GM12878 (cell line): Measurements from ENCODE around the gene ZDHHC11. TPM values are rescaled to one million over a fixed set of nuclear protein-coding genes. Genes with fewer than 3 reads are reported as not detected.

Experiments
- ATAC-seq: fragments of 200-7000 bp; cut with Tn5 transposase; 3 replicates; pipeline ENCODE4 v1.9.1; 2020; ENCODE audit warnings: mild to moderate bottlenecking, moderate library complexity
- BruUV-seq: library from RNA; stranded (reverse); fragments of 400-500 nt; replicated peaks from 2 replicates; lab custom pipeline; 2021; lab: Mats Ljungman, UMichigan
- CTCF ChIA-PET: fragments of 300-600 bp; sonication (Branson Sonifier 250); formaldehyde crosslinking; extraction: SDS; loops from one replicate; lab custom pipeline; 2021; ENCODE audit warnings: inconsistent platforms; lab: Yijun Ruan, JAX
- POLR2A ChIA-PET: fragments of 350-600 bp; formaldehyde crosslinking; extraction: SDS; loops from one replicate; lab custom pipeline; 2021; ENCODE audit warnings: inconsistent platforms; lab: Charles Lee
- RAD21 ChIA-PET: fragments of 300-600 bp; sonication (Branson Sonifier 250); formaldehyde crosslinking; loops from one replicate; lab custom pipeline; 2023; ENCODE audit warnings: antibody characterized with exemption; ENCODE audit not compliant: unreplicated experiment; lab: Charles Lee
- SMC1A ChIA-PET: fragments of 300-600 bp; sonication (Branson Sonifier 250); formaldehyde crosslinking; loops from one replicate; lab custom pipeline; 2023; ENCODE audit not compliant: unreplicated experiment, uncharacterized antibody; lab: Charles Lee
- DNase-seq: peaks from one replicate; pipeline ENCODE4 v3.0.0-alpha.2; 2011; ENCODE audit warnings: low read depth, low spot score
- FAIRE-seq: peaks from 3 replicates; lab custom pipeline; 2011; peaks lifted over from hg19 to GRCh38; lab: Jason Lieb, UNC
- H2AFZ ChIP-seq: 2 replicates; pipeline ENCODE4 v1.6.0; 2011; ENCODE audit warnings: low read depth, low read length, control low read depth; ENCODE audit not compliant: control insufficient read depth
- H3K27ac ChIP-seq: 2 replicates; pipeline ENCODE4 v1.5.1; 2011; ENCODE audit warnings: control low read depth; ENCODE audit not compliant: control insufficient read depth, insufficient read depth
- H3K27me3 ChIP-seq, 2 experiments: replicated peaks in 1 of 2; 2 replicates each; pipeline versions ENCODE4 v1.6.0 to v1.6.1; 2011; ENCODE audit warnings: low read length in 1 of 2; ENCODE audit not compliant: control insufficient read depth in 2 of 2, insufficient read depth in 2 of 2
- H3K36me3 ChIP-seq, 2 experiments: 2 replicates each; pipeline ENCODE4 v1.5.1; 2011; ENCODE audit warnings: low read length in 1 of 2; ENCODE audit not compliant: control insufficient read depth in 2 of 2, insufficient read depth in 2 of 2
- H3K4me1 ChIP-seq: 2 replicates; pipeline ENCODE4 v1.6.1; 2011; ENCODE audit warnings: mild to moderate bottlenecking, low read length, moderate library complexity, mixed read lengths; ENCODE audit not compliant: control insufficient read depth, insufficient read depth
- H3K4me2 ChIP-seq: 2 replicates; pipeline ENCODE4 v1.6.0; 2011; ENCODE audit warnings: control low read depth; ENCODE audit not compliant: control insufficient read depth, insufficient read depth
- H3K4me3 ChIP-seq: fragments of 200-600 bp; sonication (generic); 2 replicates; pipeline ENCODE4 v1.5.1; 2016
- H3K79me2 ChIP-seq: 2 replicates; pipeline ENCODE4 v1.6.0; 2011; ENCODE audit warnings: low read length; ENCODE audit not compliant: control insufficient read depth, insufficient read depth
- H3K9ac ChIP-seq: 2 replicates; pipeline ENCODE4 v1.8.0; 2011; ENCODE audit warnings: low read length, control low read depth, mixed read lengths; ENCODE audit not compliant: control insufficient read depth, insufficient read depth
- H3K9me3 ChIP-seq: replicated peaks from 3 replicates; pipeline ENCODE4 v1.5.1; 2011; ENCODE audit warnings: mild to moderate bottlenecking, low read length; ENCODE audit not compliant: control insufficient read depth, insufficient read depth
- H4K20me1 ChIP-seq: 2 replicates; pipeline ENCODE4 v1.6.0; 2011; ENCODE audit not compliant: control insufficient read depth, insufficient read depth
- ATF7 ChIP-seq: fragments of 450-650 bp; IDR thresholded peaks from 2 replicates; pipeline ENCODE4 v1.6.1; 2016; ENCODE audit warnings: low read depth, mild to moderate bottlenecking
- ETV6 ChIP-seq, 2 experiments: fragments of 450-650 bp in 1 of 2; IDR thresholded peaks in 1 of 2; conservative IDR thresholded peaks in 1 of 2; 2 replicates each; pipeline ENCODE4 v1.6.1; 2014; ENCODE audit warnings: antibody characterized with exemption in 1 of 2, borderline replicate concordance in 1 of 2, low read depth in 1 of 2, mild to moderate bottlenecking in 1 of 2, moderate library complexity in 1 of 2
- EZH2 ChIP-seq: IDR thresholded peaks from 2 replicates; pipeline ENCODE4 v1.6.1; 2012; ENCODE audit warnings: low read depth, mild to moderate bottlenecking, control low read depth, inconsistent platforms, low read length, borderline replicate concordance; ENCODE audit not compliant: control insufficient read depth
- MEF2A ChIP-seq: IDR thresholded peaks from 2 replicates; pipeline ENCODE4 v1.6.1; 2011; ENCODE audit warnings: low read depth, mild to moderate bottlenecking, low read length, moderate library complexity; ENCODE audit not compliant: insufficient read depth
- RB1 ChIP-seq: fragments of 450-650 bp; formaldehyde crosslinking; IDR thresholded peaks from 2 replicates; pipeline ENCODE4 v1.6.1; 2017; ENCODE audit warnings: mild to moderate bottlenecking, borderline replicate concordance
- RELA ChIP-seq: fragments of 450-650 bp; IDR thresholded peaks from 2 replicates; pipeline ENCODE4 v1.8.0; 2014; ENCODE audit warnings: borderline replicate concordance; ENCODE audit not compliant: partially characterized antibody
- RELB ChIP-seq: fragments of 450-650 bp; IDR thresholded peaks from 2 replicates; pipeline ENCODE4 v1.6.1; 2017; ENCODE audit warnings: low read depth, mild to moderate bottlenecking, moderate library complexity
- ZNF622 ChIP-seq: fragments of 450-650 bp; IDR thresholded peaks from 2 replicates; pipeline ENCODE4 v1.6.1; 2017; ENCODE audit warnings: mild to moderate bottlenecking, inconsistent platforms
- WGBS: methylation state at CpG from one replicate; pipeline ENCODE4 v1.1.6; 2016; ENCODE audit warnings: low lambda C conversion rate; ENCODE audit not compliant: insufficient replicate concordance, insufficient coverage; ENCODE audit errors: missing lambda C conversion rate; 5-methylcytosine and 5-hydroxymethylcytosine counted together
- in situ Hi-C: fragments of 300-500 bp; cut with MboI; formaldehyde crosslinking; loops from 9 replicates; pipeline ENCODE4 v1.14.3; 2018; ENCODE audit warnings: mixed read lengths
- intact Hi-C: fragments of 100-400 bp; cut with micrococcal nuclease; formaldehyde crosslinking; loops from one replicate; pipeline ENCODE4 v1.14.2; 2022; ENCODE audit not compliant: unreplicated experiment
- polyA plus RNA-seq, 11 experiments: library from polyadenylated mRNA; depleted of rRNA in 4 of 11; unstranded in 6 of 11; stranded (reverse) in 5 of 11; fragments of >200 nt; fragmentation: Nextera tagmentation in 4 of 11; fragmentation: Illumina TruSeq in 1 of 11; extraction: Ambion mirVana in 4 of 11; extraction: Trizol in 1 of 11; gene quantifications; 1 replicate in 1 of 11; 2 replicates in 10 of 11; pipeline versions ENCODE4 v1.2.1 to v1.2.3, GENCODE V29; 2011 to 2016; ENCODE audit warnings: inconsistent platforms in 2 of 11, missing spikeins in 2 of 11, low read depth in 1 of 11
- total RNA-seq, 4 experiments: library from RNA; depleted of rRNA in 3 of 4; stranded (reverse); fragments of >200 nt in 3 of 4; fragmentation: Illumina TruSeq in 1 of 4; extraction: Trizol in 1 of 4; gene quantifications; 2 replicates each; pipeline versions ENCODE4 v1.2.1 to v1.2.3, GENCODE V29; 2013 to 2021

Gene ZDHHC11
- total and polyA plus RNA-seq, 10 of the 15 experiments (the other 5 are each of a cell fraction or from before 2014, with no cell fraction given), result 0.04 to 1.4 (median 0.30) TPM

GRCh38 chr5:871596-872298 lies 21.0 kb upstream of the ZDHHC11 start:
- no peak overlapping the region for H3K9ac ChIP-seq
- no peaks in the 10 kb centered on the region for H3K9me3 ChIP-seq
- ATAC-seq, result no peak
- ChIA-PET SMC1A (no interaction called here), POLR2A (no interaction called here), RAD21 (no interaction called here), CTCF (interaction anchor here (1.2 kb wide), 1 partner anchor 555 kb away, joined by 3 read pairs; no protein-coding TSS in a partner anchor)
- no TSS peak for BruUV-seq
- H3K27ac ChIP-seq, result no peak overlapping the region
- H3K79me2 ChIP-seq, result no peaks in the 10 kb centered on the region
- no peak for DNase-seq
- no peak overlapping the region for H2AFZ ChIP-seq
- no peak for FAIRE-seq
- H3K4me1 ChIP-seq, result no peaks in the 10 kb centered on the region
- peaks cover 33 to 41% of the 10 kb centered on the region in 2 experiments for H3K36me3 ChIP-seq
- no peak overlapping the region for H3K4me2 ChIP-seq
- 91% methylated on average over 29 of the region's 29 CpGs for WGBS
- intact Hi-C loops (no loop called here), in situ Hi-C loops (no loop called here)
- H4K20me1 ChIP-seq, result 0 out of 2 replicates have a peak, but pooled peaks cover 3% of the 10 kb centered on the region
- H3K4me3 ChIP-seq, result no peak overlapping the region
- TF ChIP-seq ATF7 (no peak), ZNF622 (no peak), EZH2 (no peak), ETV6 (conservative IDR thresholded peaks at IDR 0.05 in 1 of 2, IDR thresholded peaks at IDR 0.05 in 1 of 2; ENCODE audit: borderline replicate concordance in 1 of 2, low read depth in 1 of 2) (no peak), RELA (no peak), RELB (no peak), MEF2A (no peak), RB1 (no peak)
- no peaks in the 10 kb centered on the region for H3K27me3 ChIP-seq
